Activated gamma-delta T cell treated with Interleukin-2 at 50 U/mL for 16 hours (primary cell): ENCODE results near the gene DMAC2L.
"Not testable (repeated sequence)": the region's sequence is repeated elsewhere in the genome, so short reads cannot be mapped to it uniquely, and the experiment has no call there.

Experiments used
- DNase-seq: peaks from one replicate; pipeline ENCODE4 v3.0.0-alpha.2; 2020

Gene DMAC2L

DNA sequence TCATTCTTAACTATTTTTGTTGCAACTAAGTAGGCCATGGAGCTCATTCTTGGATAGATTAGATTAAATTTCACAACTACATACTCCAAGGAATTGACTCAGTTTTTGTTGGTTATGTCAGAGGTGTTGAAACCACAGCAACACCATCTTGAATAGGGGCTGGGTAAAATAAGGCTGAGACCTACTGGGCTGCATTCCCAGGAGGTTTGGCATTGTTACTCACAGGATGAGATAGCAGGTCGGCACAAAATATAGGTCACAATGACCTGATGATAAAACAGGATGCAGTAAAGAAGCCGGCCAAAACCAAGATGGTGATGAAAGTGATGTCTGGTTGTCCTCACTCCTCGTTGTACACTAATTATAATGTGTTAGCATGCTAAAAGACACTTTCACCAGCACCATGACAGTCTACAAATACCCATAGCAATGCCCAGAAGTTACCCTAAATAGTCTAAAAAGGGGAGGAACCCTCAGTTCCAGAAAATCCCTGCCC, 20.9 kb downstream of the DMAC2L start:
- DNase-seq = no peak

DNA sequence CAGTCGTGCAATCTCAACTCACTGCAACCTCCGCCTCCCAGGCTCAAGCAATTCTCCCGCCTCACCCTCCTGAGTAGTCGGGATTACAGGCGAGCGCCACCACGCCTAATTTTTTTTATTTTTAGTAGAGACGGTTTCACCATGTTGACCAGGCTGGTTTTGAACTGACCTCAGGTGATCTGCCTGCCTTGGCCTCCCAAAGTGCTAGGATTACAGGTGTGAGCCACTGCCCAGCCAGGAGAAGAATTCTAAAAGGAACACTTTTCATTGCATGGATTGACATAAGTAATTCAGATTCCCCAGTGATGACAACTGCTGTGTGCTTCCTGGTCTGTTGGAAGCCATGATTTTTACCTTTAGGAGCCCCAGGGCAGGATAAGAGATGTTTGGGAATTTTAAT, 22.1 kb downstream of the DMAC2L start:
- DNase-seq = no peak

DNA sequence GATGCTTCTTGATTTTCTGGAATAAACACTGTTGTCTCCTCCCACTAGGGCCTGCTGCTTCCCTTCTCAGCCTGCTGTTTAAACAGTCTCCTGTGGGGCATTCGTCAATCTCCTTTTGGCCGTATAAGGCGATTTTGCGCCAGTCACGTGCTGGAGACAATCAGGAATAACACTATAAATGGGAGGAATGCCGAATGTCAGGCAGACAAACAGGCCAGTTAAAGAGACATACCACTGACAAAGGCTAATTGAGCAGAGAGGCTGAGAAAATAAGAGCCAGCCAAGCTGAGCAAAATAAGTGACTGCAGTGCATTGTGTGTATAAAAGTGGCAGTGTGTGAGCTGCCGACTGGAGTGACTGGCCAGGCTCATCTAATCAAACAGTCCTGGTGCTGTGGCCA, 23.3 kb downstream of the DMAC2L start:
- no peak for DNase-seq

DNA sequence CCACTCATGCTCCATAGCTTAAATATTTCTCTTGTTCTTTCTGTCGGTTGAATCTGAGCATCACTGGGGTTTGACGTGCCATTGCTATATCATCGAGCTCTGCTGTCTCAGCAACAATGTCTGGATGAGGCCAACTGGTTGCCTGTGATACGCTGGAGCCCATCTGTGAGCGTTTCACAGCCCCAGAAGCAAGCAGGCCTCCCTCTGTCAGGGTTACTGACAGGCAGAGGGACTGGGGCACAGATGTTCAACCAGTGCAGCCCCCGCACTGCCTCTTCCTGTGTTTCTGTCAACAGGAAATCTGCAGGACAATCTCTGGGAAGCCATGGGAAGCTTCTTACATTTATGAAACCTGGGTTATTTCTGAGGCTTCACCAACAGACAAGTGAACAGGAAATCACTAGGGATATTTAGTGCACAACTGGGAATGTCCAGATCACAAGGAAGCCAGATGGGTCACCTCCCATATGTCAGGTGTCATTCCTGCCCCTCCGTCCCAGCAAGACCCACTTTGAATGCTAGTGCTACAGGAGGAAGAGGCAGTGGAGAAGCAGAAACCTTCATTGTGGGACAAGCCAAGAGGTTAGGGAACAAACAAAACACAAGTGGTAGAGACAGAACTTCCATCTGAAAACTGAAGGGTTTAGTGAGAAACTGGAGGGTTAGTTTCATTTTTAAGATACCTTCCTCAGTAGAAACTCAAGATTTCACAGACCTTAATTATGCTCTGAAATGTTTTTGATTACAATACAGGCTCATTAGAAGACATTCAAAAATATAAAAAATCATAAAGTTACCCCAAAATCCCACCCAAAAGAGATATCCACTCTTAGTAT, 24.1 kb downstream of the DMAC2L start:
- DNase-seq = no peak

DNA sequence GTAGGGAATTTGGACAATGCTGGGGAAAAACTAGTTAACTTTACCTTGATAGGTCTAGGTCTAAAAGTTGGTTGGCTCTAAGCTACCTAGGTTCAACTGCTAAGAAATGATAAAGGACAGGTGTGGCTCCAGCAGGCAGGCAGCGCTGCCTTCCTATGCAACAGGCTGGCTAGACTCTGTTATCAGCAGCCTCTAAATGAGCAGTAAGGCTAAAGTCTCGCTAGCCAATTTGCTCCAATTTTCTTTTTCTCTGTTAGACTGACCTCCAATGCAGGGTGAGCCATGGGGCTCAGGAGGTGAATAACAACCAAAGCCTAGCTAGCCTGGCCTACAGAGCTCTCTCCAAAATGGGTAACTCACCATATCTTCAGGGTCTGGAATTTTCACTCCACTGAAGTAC, 26.5 kb downstream of the DMAC2L start:
- DNase-seq = no peak

DNA sequence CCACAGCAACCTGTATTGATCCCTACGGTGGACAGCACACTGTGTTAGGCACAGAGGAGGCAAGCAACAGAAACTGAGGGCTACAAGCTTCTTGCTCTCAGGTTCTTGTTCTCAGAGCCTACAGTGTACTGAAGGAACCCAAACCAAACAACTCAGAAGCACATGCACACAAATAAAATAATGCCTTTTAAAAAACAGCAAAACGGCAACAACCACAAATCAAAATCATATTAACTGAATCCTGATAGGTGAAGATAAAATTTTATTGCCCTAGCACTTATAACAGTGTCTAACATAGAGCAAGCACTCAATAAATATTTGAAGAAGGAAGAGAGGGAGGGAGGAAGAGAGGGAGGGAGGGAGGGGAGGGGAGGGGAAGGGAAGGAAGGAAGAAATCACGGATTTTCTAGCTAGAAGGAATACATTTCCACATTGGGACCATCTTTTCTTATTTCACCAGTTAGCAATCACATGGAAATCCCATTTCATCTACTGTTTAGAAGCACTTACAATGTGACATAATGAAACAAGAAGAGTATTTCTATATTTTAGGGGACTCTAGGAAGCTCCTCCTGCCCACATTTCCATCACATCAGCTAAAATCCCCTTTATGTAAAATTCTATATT, 27.2 kb downstream of the DMAC2L start:
- DNase-seq = no peak

DNA sequence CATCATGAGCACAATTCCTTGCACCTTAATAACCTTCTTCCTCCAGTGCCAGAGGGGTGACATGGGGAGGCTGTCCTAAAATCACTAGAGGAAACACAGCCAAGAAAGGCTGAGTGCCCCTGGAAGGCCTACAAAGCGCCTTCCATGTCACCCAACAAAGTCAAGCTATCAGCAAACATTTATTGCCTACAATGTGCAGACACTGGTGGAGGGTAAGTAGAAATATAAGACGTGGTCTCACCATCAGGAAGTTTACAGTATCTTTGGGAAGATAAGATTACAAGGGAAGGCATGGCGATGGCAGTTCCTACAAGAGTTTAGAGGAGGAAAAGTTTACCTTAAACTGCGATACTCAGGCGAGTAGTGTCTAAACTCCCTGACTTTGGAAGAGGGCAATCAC, 27.9 kb downstream of the DMAC2L start:
- no peak for DNase-seq

DNA sequence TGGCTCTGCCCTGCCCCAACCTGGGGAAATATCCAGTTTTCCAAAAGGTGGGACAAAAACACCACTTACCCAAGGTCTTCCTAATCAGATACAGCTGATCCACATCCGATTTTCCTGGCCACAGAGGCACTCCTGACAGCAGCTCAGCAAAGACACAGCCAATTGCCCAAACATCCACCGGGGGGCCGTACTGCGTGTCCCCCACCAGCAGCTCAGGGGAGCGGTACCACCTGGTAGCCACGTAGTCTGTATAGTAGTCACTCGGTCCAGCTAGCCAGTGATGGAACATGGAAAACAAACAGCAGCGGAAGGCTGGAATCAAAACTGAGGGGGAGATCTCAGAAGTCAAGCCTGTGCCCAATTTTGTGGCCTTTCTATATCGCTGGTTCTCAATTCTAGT, 28.8 kb downstream of the DMAC2L start:
- DNase-seq = no peak

DNA sequence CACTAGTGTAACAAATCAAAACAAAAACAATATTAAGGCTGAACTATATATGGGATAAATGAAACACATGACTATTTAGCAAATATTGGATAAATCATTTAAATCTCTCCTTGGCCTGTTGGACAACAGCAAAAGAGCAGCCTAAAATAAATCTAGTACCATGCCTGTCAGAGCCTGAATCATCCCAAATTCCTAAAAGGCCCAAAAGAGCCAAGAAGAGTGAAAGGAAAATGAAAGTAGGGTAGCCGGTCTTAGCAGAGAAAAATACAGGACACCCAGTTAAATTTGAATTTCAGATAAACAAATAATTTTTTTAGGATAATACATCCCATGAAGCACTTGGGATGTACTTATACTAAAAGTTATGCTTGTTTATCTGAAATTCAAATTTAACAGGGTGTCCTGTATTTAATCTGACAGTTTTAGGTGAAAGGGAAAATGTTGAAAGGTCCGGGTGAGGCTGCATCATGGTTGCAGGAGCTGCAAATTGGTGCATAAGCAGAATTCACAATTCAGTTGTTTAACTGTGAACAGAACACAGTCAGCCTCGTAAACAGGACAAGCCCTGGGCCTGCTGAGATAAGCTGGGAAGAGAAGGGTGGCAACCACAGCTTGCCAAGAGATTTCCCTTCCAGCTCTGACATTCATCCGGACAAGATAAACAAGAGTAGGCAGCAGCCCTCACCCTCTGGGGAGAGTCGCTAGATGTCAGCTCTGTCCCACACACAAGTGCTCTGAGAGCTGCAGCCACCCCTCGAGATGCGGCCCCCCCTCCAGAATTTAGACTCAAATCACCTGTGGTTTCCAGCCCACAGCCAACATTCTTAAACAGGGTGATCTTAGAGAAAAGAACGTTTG, 30.3 kb downstream of the DMAC2L start:
- DNase-seq = peak; percentile 36

DNA sequence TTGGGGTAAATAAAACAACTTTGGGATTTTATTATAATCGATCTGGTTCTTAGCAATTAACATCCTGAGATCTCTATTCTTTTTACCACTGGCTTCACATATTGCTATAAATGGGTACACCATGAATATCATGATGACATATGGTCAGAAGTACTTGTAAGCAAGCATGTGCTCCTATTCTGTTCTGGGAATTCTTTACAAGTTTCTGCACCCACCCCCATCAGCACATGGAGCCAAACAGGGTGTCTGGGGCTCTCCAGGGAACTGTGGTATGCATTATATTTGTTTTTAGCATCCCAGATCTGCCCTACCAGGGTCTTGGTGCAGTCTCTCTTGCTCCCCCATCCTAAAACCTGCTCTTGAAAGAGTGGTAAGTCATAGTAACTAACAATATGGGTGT, 31.3 kb downstream of the DMAC2L start:
- DNase-seq = no peak

DNA sequence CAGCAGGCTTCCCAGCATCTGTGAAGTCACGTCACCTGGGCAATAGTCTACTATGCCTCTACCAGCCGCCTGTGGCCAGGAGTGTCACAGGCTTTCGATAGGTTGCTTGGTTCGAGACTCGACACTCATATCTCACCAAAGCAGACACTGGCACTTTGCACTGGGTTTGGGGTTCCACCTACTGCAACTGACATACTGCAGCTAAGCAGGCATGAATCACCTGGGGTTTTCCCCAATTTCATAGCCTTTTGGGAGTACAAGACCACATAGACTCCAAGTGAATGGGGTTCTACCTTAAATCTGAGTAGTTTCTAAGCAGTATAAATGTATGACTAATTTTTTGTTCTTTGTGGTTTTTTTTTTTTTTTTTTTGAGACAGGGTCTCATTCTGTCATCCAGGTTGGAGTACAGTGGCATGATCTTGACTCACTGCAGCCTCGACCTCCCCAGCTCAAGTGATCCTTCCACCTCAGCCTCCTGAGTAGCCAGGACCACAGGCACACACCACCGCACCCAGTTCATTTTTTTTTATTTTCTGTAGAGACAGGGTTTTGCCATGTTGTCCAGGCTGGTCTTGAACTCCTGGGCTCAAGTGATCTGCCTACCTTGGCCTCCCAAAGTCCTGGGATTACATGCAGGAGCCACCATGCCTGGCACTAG, 32.1 kb downstream of the DMAC2L start:
- DNase-seq = no peak

DNA sequence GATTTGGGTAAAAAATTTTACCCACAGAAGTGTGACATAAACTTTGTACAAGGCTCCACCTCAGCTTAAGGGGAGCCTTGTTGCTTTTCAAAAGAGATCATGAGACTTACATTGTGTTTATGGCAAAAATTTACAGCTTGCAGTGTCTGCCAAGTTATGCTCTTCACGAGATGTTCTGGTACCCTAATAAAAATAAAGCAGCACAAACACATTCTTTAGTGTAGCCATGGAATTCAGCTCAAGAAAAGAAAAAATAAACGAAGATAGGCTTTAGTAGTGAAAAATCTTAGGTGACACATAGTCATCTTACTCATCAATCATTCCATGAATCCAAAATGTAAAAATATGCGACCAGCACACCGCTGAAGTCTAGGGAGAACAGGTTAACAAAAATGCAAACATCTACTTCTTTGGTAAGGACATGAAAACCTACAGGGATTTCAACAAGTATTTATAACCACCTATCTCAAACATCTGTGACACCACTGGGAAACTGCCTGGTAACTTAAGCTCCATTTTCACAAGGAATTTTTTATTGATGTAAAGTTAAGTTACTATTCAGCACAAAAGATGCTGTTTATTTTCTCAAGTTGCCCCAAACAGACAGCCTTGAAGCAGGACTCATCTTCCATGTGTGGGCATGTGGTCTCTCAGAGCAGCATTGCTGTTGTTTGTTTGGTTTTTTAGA, 32.9 kb downstream of the DMAC2L start:
- DNase-seq = no peak

DNA sequence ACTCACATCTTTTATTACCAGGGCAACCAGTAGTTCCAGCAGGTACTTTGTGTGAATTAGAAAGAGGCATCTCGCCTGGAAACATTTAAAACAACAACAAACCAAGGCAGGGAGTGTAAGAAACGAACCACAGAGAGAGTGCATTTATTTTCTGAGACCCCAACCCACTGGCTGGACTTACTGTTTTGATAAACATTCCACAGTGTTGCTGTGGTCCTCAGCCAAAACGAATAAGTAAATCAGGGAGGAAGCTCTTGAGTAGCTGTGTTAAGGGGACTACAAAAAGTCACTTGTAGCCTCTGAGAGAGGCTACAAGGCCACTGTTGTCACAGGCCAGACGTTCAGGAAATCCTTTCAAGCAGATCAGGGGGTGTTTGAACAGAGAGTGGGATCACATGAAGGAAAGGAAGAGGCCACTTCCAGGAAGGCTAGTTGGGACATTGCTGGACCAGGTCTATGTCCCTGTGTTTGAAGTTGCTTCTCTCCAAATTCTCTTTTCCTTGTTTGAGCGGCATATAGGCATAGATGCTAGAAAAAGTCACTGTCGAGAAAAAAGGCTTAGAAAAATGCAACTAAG, 33.8 kb downstream of the DMAC2L start:
- DNase-seq = no peak

DNA sequence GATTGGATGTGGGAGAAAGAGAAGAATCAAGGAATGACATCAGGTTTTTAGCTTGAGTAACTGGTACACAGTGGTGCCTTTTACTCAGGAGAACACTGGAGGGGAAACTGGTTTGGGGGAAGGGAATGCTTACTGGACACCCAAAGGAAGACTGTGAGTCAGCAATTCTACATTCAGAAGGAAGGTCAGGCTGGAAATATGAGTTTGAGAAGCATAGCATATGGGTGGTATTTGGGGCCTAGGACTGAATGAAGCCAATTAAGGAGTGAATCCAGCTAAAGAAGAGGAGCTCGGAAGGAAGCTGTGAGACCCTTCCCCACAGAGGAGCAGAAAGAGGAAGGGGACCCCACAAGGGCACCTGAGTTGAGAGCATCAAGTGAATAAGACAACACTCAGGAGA, 35.4 kb downstream of the DMAC2L start:
- no peak for DNase-seq

DNA sequence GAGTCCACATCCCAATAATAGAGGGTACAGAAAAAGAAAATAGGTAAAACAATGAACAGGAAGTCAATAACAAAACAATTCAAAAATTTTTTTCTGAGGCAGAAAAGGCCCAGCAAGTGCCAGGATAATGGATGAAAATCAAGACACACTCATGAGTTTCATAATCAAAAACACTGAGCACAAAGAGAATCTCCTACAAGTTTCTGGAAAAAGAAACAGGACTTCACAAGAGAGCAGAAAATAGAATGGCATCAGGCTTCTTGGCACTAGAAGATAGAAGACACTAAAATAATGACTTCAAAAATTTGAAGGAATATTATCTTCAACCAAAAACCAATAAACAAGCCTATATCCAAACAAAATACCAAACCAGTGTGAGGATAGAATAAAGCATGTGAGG, 36.8 kb downstream of the DMAC2L start:
- DNase-seq = no peak

DNA sequence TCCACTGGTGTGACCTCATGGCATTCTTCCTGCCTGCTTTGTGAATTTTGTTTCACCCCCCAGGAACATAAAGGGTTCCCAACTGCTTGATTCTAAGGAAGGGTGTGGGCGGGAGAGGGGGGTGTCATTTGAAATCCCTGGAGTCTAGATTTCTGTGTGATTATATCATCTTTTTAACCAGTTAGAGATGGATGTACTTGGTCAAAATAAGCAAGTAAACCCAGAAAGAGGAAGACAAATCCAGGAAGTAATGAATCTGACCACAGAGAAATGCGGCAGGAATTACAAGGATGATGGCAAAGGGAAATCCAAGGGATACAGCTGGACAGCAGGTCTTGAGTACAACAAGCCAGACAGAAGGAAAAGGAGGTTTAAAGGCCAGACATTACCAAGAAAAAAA, 38.9 kb downstream of the DMAC2L start:
- DNase-seq = no peak

DNA sequence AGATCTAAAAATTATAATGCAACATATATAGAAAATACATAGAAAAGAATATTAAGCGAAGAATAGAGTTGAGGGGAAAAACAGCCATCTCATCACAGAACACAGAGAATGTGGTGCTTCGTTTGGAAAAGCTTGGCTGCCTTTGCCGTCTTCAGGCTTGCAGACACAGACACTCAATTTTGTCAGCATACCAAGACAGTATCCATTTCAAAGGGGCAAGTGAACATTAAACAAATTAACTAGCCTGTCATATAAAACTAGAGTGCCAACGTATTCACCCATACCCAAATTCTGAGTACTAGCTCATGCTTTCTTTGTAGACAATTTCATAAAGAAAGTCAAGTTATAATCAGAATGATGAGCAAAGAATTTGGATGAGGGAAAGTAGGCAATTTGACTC, 40.5 kb downstream of the DMAC2L start:
- no peak for DNase-seq

DNA sequence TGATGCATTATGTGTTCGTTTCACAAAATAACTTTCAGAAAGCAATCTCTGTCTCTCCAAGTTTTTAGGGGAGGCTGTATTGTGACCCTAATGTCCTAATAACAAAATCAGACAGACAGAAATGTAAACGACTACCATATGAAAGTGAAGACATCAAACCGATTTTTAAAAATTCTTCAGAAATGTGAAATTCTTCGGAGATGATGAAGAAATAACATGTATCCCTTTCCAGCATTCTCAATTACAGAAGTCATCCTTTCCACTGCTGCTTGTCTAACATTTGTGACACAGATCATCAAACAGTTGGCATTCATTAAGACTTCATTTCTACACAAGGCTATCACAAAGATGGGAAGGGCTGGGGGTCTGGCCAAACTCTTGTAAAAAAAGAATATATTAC, 41.0 kb downstream of the DMAC2L start:
- DNase-seq = no peak

DNA sequence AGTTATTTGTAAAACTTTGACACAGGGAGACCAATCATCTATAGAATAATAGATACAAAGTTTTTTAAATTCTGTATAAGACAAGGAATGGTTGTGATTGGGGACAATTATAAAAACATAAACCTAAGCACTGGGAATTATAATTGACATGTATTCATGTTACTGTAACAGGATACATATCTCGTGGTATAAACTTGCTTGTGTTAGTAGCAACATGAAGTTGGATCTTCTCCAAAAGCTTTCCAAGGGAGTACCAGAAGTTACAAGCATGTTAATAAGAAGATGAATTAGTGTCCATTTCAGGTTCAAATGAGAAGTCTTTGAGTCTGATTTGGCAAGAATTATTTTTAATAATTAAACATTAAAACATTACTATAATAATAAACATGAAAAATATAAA, 42.4 kb downstream of the DMAC2L start:
- no peak for DNase-seq

DNA sequence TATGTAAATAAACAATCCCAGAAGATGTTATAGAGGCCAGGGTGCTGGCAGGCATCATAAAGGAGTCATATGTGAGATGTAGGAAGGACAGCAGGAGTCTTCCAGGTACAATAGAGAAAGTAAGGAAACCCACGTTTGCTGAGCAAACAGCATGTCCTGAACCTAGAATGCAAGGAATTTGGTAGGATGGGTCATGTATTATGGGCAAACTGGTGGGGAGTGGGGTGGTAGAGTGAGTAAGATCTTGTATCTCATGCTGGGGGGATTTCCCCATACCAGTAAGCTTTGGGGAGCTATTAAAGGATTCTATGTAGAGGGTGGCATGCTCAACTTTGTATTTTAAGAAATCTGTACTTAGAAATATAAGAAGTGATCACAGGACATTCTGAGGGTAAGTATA, 43.6 kb downstream of the DMAC2L start:
- no peak for DNase-seq

DNA sequence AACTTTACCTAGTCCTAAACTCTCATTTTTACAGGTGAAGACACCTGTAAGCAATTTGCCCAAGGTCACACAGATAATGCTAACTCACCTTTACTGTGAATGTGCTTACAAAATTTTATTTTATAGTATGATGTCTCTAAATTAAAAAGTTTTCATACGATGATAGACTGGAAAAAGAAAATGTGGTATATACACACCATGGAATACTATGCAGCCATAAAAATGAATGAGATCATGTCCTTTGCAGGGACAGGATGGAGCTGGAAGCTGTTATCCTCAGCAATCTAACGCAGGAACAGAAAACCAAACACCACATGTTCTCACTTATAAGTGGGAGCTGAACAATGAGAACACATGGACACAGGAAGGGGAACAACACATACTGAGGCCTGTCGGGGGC, 44.2 kb downstream of the DMAC2L start:
- DNase-seq = not testable (repeated sequence)

DNA sequence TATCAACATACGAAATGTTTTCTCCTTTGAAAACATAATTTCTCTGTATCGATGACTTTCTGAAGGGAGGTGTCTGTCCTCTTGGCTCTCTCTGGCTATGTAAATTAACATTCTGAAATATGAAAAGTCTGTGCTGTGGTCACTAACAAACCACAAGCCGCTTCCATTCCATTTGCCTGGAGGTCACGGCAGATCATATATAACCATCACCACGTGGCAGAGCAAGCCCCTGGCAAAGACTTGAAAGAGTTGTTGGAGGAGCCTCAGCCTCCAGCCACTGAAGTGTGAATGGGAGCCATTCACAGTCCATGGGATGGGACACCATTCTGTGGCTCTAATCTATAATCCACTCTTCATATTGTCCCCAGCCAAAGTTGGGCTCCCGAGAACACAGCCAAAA, 45.0 kb downstream of the DMAC2L start:
- DNase-seq = no peak
